H1 (cell line): ENCODE results near the gene CAMK2B. TPM values are rescaled to one million over a fixed set of nuclear protein-coding genes. Genes with fewer than 3 reads are reported as not detected.

Experiments
- CTCF ChIA-PET: fragments of 300-600 bp; sonication (Branson Sonifier 250); formaldehyde crosslinking; loops from one replicate; lab custom pipeline; 2021; ENCODE audit not compliant: partially characterized antibody; lab: Charles Lee
- POLR2A ChIA-PET: fragments of 300-600 bp; sonication (Branson Sonifier 250); formaldehyde crosslinking; loops from one replicate; lab custom pipeline; 2021; ENCODE audit warnings: inconsistent platforms; ENCODE audit not compliant: partially characterized antibody; lab: Charles Lee
- DNase-seq, 2 experiments: peaks; one replicate each; pipeline versions ENCODE4 v3.0.0 to v3.0.0-alpha.2; 2010 to 2022; ENCODE audit warnings: low spot score in 2 of 2, low read depth in 1 of 2, mixed read lengths in 1 of 2
- FAIRE-seq: peaks from 2 replicates; lab custom pipeline; 2011; peaks lifted over from hg19 to GRCh38; lab: Jason Lieb, UNC
- H2AFZ ChIP-seq: 2 replicates; pipeline ENCODE4 v1.8.1; 2012; ENCODE audit warnings: low read length, inconsistent platforms
- H2AK5ac ChIP-seq: 2 replicates; pipeline ENCODE4 v1.6.1; 2013; ENCODE audit warnings: low read depth, low read length
- H2BK120ac ChIP-seq: replicated peaks from 2 replicates; pipeline ENCODE3; 2013; ENCODE audit warnings: low read depth, low read length, inconsistent platforms
- H2BK12ac ChIP-seq: 2 replicates; pipeline ENCODE4 v1.6.1; 2013; ENCODE audit warnings: low read depth, low read length
- H2BK15ac ChIP-seq: 2 replicates; pipeline ENCODE4 v1.6.1; 2013; ENCODE audit warnings: low read length
- H2BK20ac ChIP-seq: 2 replicates; pipeline ENCODE4 v1.6.1; 2013; ENCODE audit warnings: low read length
- H2BK5ac ChIP-seq: 2 replicates; pipeline ENCODE4 v1.6.1; 2013; ENCODE audit warnings: low read depth, low read length
- H3K14ac ChIP-seq: 2 replicates; pipeline ENCODE4 v1.6.1; 2013; ENCODE audit warnings: inconsistent platforms; ENCODE audit not compliant: insufficient read length
- H3K18ac ChIP-seq: 2 replicates; pipeline ENCODE4 v1.6.1; 2013; ENCODE audit warnings: low read length; ENCODE audit errors: extremely low read depth
- H3K23ac ChIP-seq: 2 replicates; pipeline ENCODE4 v1.6.1; 2013; ENCODE audit warnings: inconsistent platforms; ENCODE audit not compliant: insufficient read length
- H3K23me2 ChIP-seq: 2 replicates; pipeline ENCODE4 v1.6.1; 2013; ENCODE audit warnings: low read depth, low read length
- H3K27ac ChIP-seq: 2 replicates; pipeline ENCODE4 v1.6.1; 2011; ENCODE audit warnings: low read depth, low read length, inconsistent platforms
- H3K27me3 ChIP-seq, 4 experiments: replicated peaks in 1 of 4; 1 replicate in 1 of 4; 2 replicates in 3 of 4; pipeline versions ENCODE4 v1.6.1 to v1.8.1; 2011 to 2013; ENCODE audit warnings: low read length in 3 of 4, mild to moderate bottlenecking in 3 of 4, inconsistent platforms in 2 of 4, mixed read lengths in 2 of 4, moderate library complexity in 1 of 4; ENCODE audit not compliant: control insufficient read depth in 3 of 4, insufficient read depth in 3 of 4; ENCODE audit errors: extremely low read depth in 1 of 4
- H3K36me3 ChIP-seq, 4 experiments: 2 replicates each; pipeline versions ENCODE4 v1.6.1 to v1.8.1; 2011 to 2013; ENCODE audit warnings: mild to moderate bottlenecking in 4 of 4, low read length in 3 of 4, moderate library complexity in 2 of 4, control low read depth in 1 of 4, inconsistent platforms in 1 of 4; ENCODE audit not compliant: insufficient read depth in 4 of 4, control insufficient read depth in 2 of 4
- H3K4ac ChIP-seq: replicated peaks from 2 replicates; pipeline ENCODE3; 2013; ENCODE audit warnings: low read length, low read depth, mixed read lengths, inconsistent platforms; ENCODE audit not compliant: insufficient read length
- H3K4me1 ChIP-seq, 4 experiments: replicated peaks in 1 of 4; 1 replicate in 1 of 4; 2 replicates in 3 of 4; pipeline versions ENCODE4 v1.6.1 to v1.8.1; 2011 to 2013; ENCODE audit warnings: low read length in 3 of 4, inconsistent platforms in 2 of 4, mixed read lengths in 1 of 4; ENCODE audit not compliant: insufficient read depth in 4 of 4, control insufficient read depth in 3 of 4
- H3K4me2 ChIP-seq, 2 experiments: 2 replicates each; pipeline versions ENCODE4 v1.6.1 to v1.8.1; 2011 to 2013; ENCODE audit warnings: low read depth in 2 of 2, low read length in 2 of 2, control low read depth in 1 of 2, inconsistent platforms in 1 of 2, mild to moderate bottlenecking in 1 of 2; ENCODE audit not compliant: insufficient read depth in 1 of 2
- H3K4me3 ChIP-seq, 4 experiments: fragments of 200-600, 300-600 bp in 1 of 4; sonication (generic), shearing (Covaris generic), sonication (Bioruptor Twin) in 1 of 4; 2 replicates each; pipeline versions ENCODE4 v1.5.1 to v1.8.1; 2011 to 2016; ENCODE audit warnings: low read length in 4 of 4, low read depth in 3 of 4, control low read depth in 2 of 4, inconsistent platforms in 2 of 4, mild to moderate bottlenecking in 2 of 4, mixed read lengths in 1 of 4, moderate library complexity in 1 of 4; ENCODE audit not compliant: insufficient read depth in 2 of 4; ENCODE audit errors: extremely low read depth in 1 of 4
- H3K56ac ChIP-seq: replicated peaks from 2 replicates; pipeline ENCODE3; 2013; ENCODE audit warnings: low read depth, mild to moderate bottlenecking, mixed read lengths, low read length, inconsistent platforms; ENCODE audit not compliant: insufficient read length
- H3K79me1 ChIP-seq: 2 replicates; pipeline ENCODE4 v1.6.1; 2013; ENCODE audit warnings: low read depth, low read length, control low read depth
- H3K79me2 ChIP-seq, 2 experiments: 2 replicates each; pipeline versions ENCODE4 v1.6.1 to v1.8.1; 2012 to 2013; ENCODE audit warnings: low read length in 2 of 2, mild to moderate bottlenecking in 2 of 2, inconsistent platforms in 1 of 2; ENCODE audit not compliant: insufficient read depth in 2 of 2, control insufficient read depth in 1 of 2
- H3K9ac ChIP-seq, 4 experiments: replicated peaks in 1 of 4; 1 replicate in 1 of 4; 2 replicates in 3 of 4; pipeline versions ENCODE4 v1.6.1 to v1.8.1; 2011 to 2013; ENCODE audit warnings: low read depth in 3 of 4, low read length in 3 of 4, control low read depth in 2 of 4, mild to moderate bottlenecking in 2 of 4, moderate library complexity in 2 of 4, inconsistent platforms in 1 of 4; ENCODE audit errors: extremely low read depth in 1 of 4
- H3K9me3 ChIP-seq, 2 experiments: 2 replicates each; pipeline versions ENCODE4 v1.6.1 to v1.8.1; 2012 to 2013; ENCODE audit warnings: mild to moderate bottlenecking in 2 of 2, moderate library complexity in 2 of 2, control low read depth in 1 of 2, inconsistent platforms in 1 of 2, low read depth in 1 of 2, low read length in 1 of 2, mixed read lengths in 1 of 2; ENCODE audit not compliant: insufficient read depth in 2 of 2
- H4K20me1 ChIP-seq, 2 experiments: replicated peaks in 1 of 2; 2 replicates each; pipeline versions ENCODE3 to v1.8.1; 2011 to 2013; ENCODE audit warnings: inconsistent platforms in 2 of 2, low read length in 2 of 2, mild to moderate bottlenecking in 1 of 2; ENCODE audit not compliant: insufficient read depth in 2 of 2, control insufficient read depth in 1 of 2
- H4K5ac ChIP-seq: 2 replicates; pipeline ENCODE4 v1.6.1; 2013; ENCODE audit warnings: low read length, low read depth, mixed read lengths, inconsistent platforms; ENCODE audit not compliant: insufficient read length
- H4K8ac ChIP-seq: 2 replicates; pipeline ENCODE4 v1.8.0; 2013; ENCODE audit warnings: mild to moderate bottlenecking, moderate library complexity, low read length, inconsistent platforms; ENCODE audit not compliant: insufficient read depth; ENCODE audit errors: extremely low read depth
- H4K91ac ChIP-seq: replicated peaks from 2 replicates; pipeline ENCODE3; 2013; ENCODE audit warnings: low read length, mixed read lengths, inconsistent platforms; ENCODE audit not compliant: insufficient read length
- BACH1 ChIP-seq: IDR thresholded peaks from 2 replicates; pipeline ENCODE4 v1.6.1; 2012; ENCODE audit warnings: low read length, improper control_type of control experiment
- CEBPB ChIP-seq: IDR thresholded peaks from 2 replicates; pipeline ENCODE4 v1.6.1; 2012; ENCODE audit warnings: low read depth, low read length
- EGR1 ChIP-seq: IDR thresholded peaks from 2 replicates; pipeline ENCODE4 v1.6.1; 2011; ENCODE audit warnings: low read depth, low read length, borderline replicate concordance
- EZH2 ChIP-seq: fragments of 200-600 bp; sonication (generic); IDR thresholded peaks from 2 replicates; pipeline ENCODE4 v1.7.1; 2012; ENCODE audit warnings: low read depth, mild to moderate bottlenecking, moderate library complexity, low read length, inconsistent platforms; ENCODE audit not compliant: severe bottlenecking
- HDAC2 ChIP-seq, 2 experiments: fragments of 300-600 bp in 1 of 2; sonication (generic) in 1 of 2; IDR thresholded peaks; 2 replicates each; pipeline ENCODE4 v1.6.1; 2011 to 2012; ENCODE audit warnings: low read depth in 2 of 2, low read length in 2 of 2, mild to moderate bottlenecking in 2 of 2, moderate library complexity in 2 of 2, borderline replicate concordance in 1 of 2, inconsistent platforms in 1 of 2
- POLR2A ChIP-seq, 2 experiments: IDR thresholded peaks; 1 replicate in 1 of 2; 2 replicates in 1 of 2; pipeline ENCODE4 v1.6.1; 2011; ENCODE audit warnings: low read depth in 2 of 2, low read length in 2 of 2, mild to moderate bottlenecking in 2 of 2; ENCODE audit errors: control extremely low read depth in 1 of 2
- RFX5 ChIP-seq: IDR thresholded peaks from 2 replicates; pipeline ENCODE4 v1.6.1; 2011; ENCODE audit warnings: low read depth, low read length, improper control_type of control experiment, borderline replicate concordance
- TBP ChIP-seq: IDR thresholded peaks from 2 replicates; pipeline ENCODE4 v1.6.1; 2011; ENCODE audit warnings: low read depth, low read length, improper control_type of control experiment
- WGBS, 2 experiments: shearing (Covaris generic) in 1 of 2; methylation state at CpG; one replicate each; pipeline versions ENCODE4 v1.1.6 to v1.1.7; 2013 to 2015; ENCODE audit warnings: low lambda C conversion rate in 2 of 2, mixed read lengths in 2 of 2, inconsistent platforms in 1 of 2, low coverage in 1 of 2, missing lambda C conversion rate in 1 of 2; ENCODE audit not compliant: insufficient replicate concordance in 2 of 2, insufficient coverage in 1 of 2, insufficient read length in 1 of 2; ENCODE audit errors: extremely low coverage in 1 of 2, missing lambda C conversion rate in 1 of 2; 5-methylcytosine and 5-hydroxymethylcytosine counted together
- polyA plus RNA-seq, 7 experiments: library from polyadenylated mRNA; depleted of rRNA in 3 of 7; stranded (reverse) in 5 of 7; unstranded in 2 of 7; fragments of >200 nt in 5 of 7; fragments of 200-250 nt in 2 of 7; gene quantifications; 1 replicate in 5 of 7; 2 replicates in 1 of 7; 4 replicates in 1 of 7; pipeline versions ENCODE4 v1.2.1 to v1.2.3, GENCODE V29; 2011 to 2013; ENCODE audit warnings: missing spikeins in 2 of 7, mixed read lengths in 2 of 7
- total RNA-seq: library from RNA; stranded (reverse); fragmentation: NEBNext Ultra II Directional; extraction: Animal tissue kit (Norgen Biotek cat#: 25700); gene quantifications from 2 replicates; pipeline ENCODE4 v1.2.1, GENCODE V29; 2021
- TF ChIP-seq, protein P1 (sequence below): IDR thresholded peaks from 2 replicates; pipeline ENCODE4 v1.6.1; 2011; ENCODE audit warnings: low read depth, mild to moderate bottlenecking, low read length; ENCODE audit not compliant: insufficient read depth
- TF ChIP-seq, protein P2 (sequence below): IDR thresholded peaks from 2 replicates; pipeline ENCODE4 v1.6.1; 2012; ENCODE audit warnings: low read length, inconsistent platforms

Gene CAMK2B
- total and polyA plus RNA-seq, 2 of the 8 experiments (the other 6 are each of a cell fraction or from before 2014, with no cell fraction given): 0.05 to 0.15 TPM

- H4K8ac ChIP-seq: no peak overlapping the region; the same call in 1 of the 2 replicates
- H4K5ac ChIP-seq: no peak overlapping the region
- H3K79me1 ChIP-seq: no peaks in the 10 kb centered on the region
- TF ChIP-seq HDAC2 (IDR thresholded peaks at IDR 0.05; ENCODE audit: borderline replicate concordance in 1 of 2, low read depth in 2 of 2, low read length in 2 of 2) (no peak), POLR2A (IDR thresholded peaks at IDR 0.05; ENCODE audit: control extremely low read depth in 1 of 2, low read depth in 2 of 2, low read length in 2 of 2) (no peak), EZH2 (no peak), EGR1 (no peak), BACH1 (no peak), TBP (no peak), CEBPB (no peak), RFX5 (no peak)
- TF ChIP-seq, protein P1, sequence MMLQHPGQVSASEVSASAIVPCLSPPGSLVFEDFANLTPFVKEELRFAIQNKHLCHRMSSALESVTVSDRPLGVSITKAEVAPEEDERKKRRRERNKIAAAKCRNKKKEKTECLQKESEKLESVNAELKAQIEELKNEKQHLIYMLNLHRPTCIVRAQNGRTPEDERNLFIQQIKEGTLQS: no peak
- TF ChIP-seq, protein P2, sequence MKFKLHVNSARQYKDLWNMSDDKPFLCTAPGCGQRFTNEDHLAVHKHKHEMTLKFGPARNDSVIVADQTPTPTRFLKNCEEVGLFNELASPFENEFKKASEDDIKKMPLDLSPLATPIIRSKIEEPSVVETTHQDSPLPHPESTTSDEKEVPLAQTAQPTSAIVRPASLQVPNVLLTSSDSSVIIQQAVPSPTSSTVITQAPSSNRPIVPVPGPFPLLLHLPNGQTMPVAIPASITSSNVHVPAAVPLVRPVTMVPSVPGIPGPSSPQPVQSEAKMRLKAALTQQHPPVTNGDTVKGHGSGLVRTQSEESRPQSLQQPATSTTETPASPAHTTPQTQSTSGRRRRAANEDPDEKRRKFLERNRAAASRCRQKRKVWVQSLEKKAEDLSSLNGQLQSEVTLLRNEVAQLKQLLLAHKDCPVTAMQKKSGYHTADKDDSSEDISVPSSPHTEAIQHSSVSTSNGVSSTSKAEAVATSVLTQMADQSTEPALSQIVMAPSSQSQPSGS: no peak
- H3K4me1 ChIP-seq: 0 out of 7 replicates have a peak, but pooled peaks cover 0 to 4% (median 0%) of the 10 kb centered on the region in 4 experiments
- H2BK12ac ChIP-seq: no peak overlapping the region
- H3K79me2 ChIP-seq: no peaks in the 10 kb centered on the region
- no peak overlapping the region for H3K4me3 ChIP-seq
- H3K14ac ChIP-seq: no peak overlapping the region
- H3K18ac ChIP-seq: no peak overlapping the region
- FAIRE-seq: no peak
- no peak for DNase-seq
- 94% methylated on average over 7 of the region's 7 CpGs; no CpG with 5 or more reads in 1 of the 2 experiments for WGBS, 2 experiments
- no peak overlapping the region for H3K27ac ChIP-seq
- H2AFZ ChIP-seq: no peak overlapping the region
- no peak overlapping the region for H3K4me2 ChIP-seq
- H3K4ac ChIP-seq: no peak overlapping the region
- H3K9ac ChIP-seq: no peak overlapping the region
- no peak overlapping the region for H3K56ac ChIP-seq
- H3K23me2 ChIP-seq: no peaks in the 10 kb centered on the region; the same call in 1 of the 2 replicates
- H2AK5ac ChIP-seq: no peak overlapping the region
- no peaks in the 10 kb centered on the region for H3K9me3 ChIP-seq
- no peak overlapping the region for H2BK120ac ChIP-seq
- H3K23ac ChIP-seq: no peak overlapping the region
- no peak overlapping the region for H2BK15ac ChIP-seq
- CTCF ChIA-PET: interaction anchor here (0.6 to 2.1 kb wide), 3 partner anchors 14 to 163 kb away, joined by 3 to 5 read pairs (median 3); no protein-coding TSS in a partner anchor
- H2BK5ac ChIP-seq: no peak overlapping the region
- no peak overlapping the region for H4K91ac ChIP-seq
- no peaks in the 10 kb centered on the region for H4K20me1 ChIP-seq
- no peak overlapping the region for H2BK20ac ChIP-seq
- H3K27me3 ChIP-seq: no peaks in the 10 kb centered on the region
- POLR2A ChIA-PET: interaction anchor here (1.1 to 1.4 kb wide), 2 partner anchors 8 to 12 kb away, joined by 3 to 5 read pairs; no protein-coding TSS in a partner anchor
- H3K36me3 ChIP-seq: no peaks in the 10 kb centered on the region
Measured at GRCh38 chr7:44230286-44230685, 95.1 kb downstream of the CAMK2B start.
